Iris pigment epithelial cell (primary cell): Measurements from ENCODE around the gene ACSM6.
"Not testable (repeated sequence)": the region's sequence is repeated elsewhere in the genome, so short reads cannot be mapped to it uniquely, and the experiment has no call there.

Experiments used
- DNase-seq: peaks from one replicate; pipeline ENCODE4 v3.0.0-alpha.2; 2011; ENCODE audit warnings: low read depth

The ACSM6 gene, protein sequence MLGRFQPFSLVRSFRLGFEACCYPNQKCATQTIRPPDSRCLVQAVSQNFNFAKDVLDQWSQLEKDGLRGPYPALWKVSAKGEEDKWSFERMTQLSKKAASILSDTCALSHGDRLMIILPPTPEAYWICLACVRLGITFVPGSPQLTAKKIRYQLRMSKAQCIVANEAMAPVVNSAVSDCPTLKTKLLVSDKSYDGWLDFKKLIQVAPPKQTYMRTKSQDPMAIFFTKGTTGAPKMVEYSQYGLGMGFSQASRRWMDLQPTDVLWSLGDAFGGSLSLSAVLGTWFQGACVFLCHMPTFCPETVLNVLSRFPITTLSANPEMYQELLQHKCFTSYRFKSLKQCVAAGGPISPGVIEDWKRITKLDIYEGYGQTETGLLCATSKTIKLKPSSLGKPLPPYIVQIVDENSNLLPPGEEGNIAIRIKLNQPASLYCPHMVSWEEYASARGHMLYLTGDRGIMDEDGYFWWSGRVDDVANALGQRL

DNA sequence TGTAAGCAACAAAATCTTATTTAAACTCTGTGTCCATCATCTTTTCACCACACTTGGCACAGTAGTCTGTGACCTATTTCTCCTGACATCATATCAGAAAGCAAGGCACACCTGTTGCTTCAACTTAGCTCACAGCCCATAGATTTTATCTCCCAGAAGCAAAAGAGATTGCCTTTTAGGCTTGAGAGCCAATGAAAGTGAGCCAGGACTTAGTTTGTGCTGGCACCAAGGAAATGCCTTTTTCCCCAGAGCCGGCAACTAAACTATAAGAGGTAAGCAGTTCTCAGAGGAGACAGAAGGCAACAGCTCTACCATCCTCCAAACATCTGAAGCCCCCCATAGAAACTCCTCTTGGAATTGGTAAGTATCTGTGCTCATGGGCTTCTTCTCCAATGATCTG, at the start of gene ACSM6:
Gene ACSM6 (plus strand): TSS at position 295 of the 400 bp plus-strand sequence. CDS start 248 bp downstream, outside the sequence.
- no peak for DNase-seq

DNA sequence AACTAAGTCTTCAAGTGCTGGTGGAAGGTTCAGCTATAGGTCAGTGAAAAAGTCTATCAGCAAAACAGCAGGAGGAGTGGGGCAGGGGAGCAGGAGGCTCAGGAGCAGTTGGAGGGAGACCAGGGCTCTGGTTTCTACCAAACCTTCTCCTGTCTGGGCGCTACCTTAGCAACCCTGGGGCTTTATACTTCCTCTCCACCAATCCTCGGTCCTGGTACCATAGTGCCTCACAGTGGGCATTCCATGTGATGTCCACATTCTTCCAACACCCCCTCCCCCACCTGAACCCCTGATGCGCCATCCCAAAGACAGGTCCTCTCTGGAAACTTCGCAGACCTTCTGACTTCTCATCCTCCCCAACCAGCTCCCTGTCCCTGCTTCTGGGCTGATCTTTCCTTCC, 25.3 kb upstream of the ACSM6 start:
- DNase-seq = no peak

DNA sequence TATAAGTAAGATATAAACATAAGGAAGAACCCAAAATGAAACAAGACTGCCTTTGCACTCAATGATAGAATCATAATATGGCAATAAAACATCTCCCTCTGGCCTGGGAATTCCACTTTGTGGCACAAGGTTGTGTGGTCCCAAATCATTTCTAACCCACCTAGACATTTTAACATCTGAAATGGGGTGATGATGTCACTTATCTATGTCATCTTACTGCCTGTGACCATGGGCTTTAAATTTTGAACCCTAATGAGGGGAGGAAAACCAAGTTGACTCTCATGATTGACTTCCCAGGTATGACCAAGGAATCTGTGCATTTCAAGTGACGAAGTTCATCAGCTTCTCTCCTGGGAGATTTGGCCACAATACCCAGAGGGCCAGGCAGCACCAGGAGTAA, 24.5 kb upstream of the ACSM6 start:
- DNase-seq = no peak

DNA sequence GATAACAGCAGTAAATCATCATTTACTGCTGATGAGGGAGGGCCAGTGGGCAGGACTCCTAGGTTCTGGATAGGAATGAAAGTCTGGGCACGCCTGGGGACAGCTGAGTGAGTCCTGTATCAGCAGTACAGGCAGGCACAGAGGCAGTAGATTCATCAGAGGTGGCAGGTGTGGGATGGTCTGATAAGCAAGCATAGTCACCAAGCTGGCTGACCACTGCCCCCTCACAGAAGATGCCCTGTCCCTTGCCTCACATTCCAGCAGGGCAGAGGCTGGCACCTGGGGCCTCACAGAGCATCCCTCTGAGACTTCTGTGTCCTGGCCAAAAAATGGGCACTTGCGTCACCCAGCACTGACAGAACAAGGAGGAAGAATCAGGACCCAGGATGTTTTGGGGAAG, 23.2 kb upstream of the ACSM6 start:
- DNase-seq = no peak

DNA sequence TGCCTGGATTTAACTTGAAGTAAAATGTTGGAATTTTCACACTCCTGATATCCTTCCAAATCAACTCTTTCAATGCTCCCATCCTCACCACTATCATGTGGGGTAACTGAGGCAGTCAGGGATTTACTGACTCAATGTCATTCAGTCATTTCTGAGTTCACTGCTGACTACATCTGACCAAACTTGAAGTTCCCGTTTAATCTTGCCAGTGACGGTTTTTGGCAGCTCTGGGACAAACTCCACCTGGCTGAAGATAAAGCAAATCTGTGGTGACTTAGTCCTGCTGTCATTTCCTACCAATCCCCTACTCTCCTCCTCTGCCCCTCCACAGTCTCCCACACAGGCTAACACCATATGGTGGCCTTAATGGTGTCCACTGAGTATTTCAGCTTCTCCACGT, 22.7 kb upstream of the ACSM6 start:
- DNase-seq = no peak

DNA sequence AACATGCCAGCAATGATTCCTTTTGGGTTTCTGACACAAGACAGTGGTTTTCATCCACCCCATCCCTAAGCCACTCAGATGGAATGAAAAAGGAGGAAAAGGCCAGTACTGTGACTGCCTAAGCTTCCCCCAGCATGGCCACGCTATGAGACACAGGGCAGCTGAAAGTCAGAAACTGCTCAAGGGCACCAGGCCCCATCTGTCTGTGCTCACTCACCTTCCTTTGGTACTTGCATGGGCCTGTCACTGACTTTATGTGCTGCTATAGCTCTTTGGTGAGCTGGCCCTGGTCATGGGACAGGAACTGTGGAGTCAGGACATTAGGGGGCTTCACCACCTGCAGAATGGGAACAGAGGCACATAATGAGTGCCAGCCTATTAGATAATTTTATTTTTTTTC, 21.2 kb upstream of the ACSM6 start:
- no peak for DNase-seq

DNA sequence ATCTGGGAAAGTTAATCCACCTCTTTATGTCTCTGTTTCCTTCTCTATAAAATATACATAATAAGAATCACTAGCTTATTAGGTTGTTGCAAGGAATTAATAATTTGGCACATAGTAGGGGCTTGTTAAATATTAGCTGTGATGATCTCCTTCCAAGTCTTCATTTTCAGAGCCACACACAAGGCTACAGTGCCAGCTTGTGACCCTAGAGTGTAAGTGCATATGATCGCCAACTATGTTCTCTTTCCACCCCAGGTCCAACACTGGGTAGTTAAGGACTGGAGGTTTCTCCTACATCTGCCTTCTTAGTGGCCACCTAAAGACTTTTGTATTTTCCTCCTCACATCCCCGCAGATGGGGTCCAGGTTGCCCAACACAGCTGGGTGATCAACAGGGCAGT, 17.9 kb upstream of the ACSM6 start:
- no peak for DNase-seq

DNA sequence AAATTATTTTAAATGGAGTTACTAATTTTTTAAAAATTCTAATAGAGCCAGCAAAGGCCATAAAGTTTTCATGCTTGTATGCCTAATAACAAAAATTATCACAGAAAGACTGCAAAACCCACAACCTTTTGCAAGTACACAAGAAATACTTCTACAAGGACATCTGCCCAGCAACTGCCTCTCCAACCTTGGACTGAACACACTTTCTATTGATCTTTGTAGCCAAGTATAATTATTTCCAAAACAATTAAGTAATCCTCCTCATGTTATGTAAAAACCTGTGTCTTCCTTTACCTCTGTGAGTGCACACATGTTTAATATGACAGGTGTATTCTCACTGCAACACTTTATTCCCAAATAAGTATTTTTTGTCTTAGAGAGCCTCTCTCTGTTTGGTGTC, 16.6 kb upstream of the ACSM6 start:
- no peak for DNase-seq

DNA sequence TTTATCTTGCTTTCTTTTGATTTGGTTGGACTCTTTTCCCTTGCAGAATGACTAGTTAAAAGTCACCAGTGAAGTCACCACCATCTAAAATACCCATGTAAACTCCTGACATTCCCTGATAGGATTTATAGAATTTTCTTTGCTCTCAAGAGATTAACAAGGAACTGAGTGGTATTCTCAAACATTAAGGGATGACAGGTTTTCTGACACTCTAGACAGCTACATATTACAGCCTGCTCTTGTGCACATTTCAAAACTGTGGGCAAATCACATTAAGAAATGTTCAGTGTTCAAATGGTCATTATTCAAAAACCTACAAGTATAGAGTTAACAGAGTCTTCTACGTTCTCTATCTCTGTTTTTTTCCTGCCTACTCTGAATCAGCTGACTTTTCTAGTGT, 15.8 kb upstream of the ACSM6 start:
- no peak for DNase-seq

DNA sequence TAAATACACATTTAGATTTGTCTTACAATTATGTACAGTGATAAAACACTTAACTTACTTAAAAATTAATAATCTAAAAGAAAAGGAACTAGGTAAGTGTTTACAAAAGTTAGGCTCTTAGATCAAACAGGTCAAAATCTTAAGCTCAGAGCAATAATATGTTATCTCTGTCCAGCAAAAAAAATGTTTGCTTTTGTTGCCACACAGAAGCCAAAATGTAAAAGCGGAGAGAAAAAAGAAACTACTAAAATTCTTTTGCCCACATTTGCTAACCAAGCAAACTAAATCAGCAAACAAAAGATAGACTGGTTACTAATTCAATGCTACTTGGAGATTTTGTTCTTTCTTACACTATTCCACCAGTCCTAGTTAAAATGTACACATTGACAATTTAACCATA, 15.2 kb upstream of the ACSM6 start:
- no peak for DNase-seq

DNA sequence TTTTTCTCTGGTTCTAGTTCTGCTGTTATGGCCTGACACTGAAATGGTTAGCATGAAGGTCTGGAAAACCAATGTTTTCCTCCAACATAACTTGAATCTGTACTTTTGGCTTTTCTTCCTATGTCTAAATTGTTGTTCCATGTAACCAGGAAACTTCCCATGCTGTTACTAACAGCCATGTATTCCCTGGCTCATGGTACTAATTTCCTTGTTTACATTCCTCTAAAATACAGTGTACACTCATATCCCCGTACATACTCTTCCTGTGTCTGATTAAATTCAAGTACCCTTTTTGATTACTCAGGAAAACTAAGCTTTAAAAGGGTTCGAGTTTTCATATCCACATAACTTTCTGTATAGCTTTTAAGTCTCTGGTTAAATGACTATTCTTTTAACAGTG, 12.3 kb upstream of the ACSM6 start:
- DNase-seq = peak; percentile 21

DNA sequence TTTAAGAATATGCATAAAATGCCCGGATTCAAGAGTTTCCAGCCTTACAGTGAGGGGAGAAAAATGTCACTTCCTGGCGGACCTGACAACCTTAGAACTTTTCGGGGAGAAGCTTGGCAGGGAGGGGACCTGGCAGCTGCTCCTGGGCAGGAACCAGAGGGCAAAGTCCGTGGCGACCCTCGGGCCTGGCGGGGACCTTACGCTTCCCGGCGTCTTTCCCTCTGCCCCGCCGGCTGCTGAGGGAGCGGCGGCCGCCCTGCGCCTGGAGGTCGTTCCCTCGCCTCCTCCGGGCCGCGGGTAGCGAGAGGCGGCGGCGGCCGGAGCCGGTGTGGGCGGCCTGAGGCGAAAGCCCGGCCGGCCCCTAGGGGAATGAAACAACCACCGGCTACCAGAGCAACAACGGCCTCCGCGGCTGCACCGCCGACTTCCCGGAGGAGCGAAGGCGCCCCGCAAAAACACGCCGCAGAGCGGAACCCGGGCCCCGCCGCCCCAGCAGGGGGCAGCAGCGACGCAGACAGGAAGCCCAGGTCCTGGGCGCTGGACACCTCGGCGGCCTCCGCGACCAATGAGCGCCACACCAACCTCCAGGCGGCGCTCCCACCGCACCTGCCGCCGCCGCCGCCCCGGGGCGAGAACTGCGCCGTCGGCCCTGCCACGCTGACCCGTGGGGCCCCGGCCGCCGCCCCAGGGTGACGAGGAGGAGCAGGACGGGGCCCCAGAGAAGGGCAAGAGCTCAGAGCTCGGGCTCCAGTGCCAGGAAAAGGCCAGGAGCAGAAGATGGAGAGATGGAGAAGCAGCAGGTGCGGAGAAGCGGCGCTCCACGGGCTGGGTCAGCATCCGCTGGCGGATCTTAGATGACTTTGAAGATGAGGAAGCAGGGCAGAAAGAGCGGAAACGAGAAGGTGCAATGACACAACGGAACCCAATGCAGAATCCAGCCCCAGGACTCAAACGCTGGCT, 10.5 kb upstream of the ACSM6 start:
- DNase-seq = peak; percentile 79

DNA sequence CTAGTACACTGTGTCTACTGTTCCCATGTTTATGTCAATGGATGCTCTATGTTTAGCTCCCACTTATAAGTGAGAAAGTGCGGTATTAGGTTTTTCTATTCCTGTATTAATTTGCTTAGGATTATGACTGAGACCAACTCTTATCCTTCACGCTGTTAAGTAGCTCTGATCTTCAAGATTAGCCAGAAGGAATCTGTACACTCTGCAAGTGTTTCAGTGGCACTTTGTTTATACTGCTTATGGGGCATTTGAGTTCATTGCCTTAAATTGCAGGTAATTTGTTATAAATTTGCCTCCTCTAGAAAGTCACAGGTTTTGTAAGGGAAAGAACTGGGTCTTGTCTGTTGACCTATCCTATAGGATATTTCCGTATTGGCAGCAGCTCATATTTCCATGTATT, 6.4 kb upstream of the ACSM6 start:
- DNase-seq = no peak

DNA sequence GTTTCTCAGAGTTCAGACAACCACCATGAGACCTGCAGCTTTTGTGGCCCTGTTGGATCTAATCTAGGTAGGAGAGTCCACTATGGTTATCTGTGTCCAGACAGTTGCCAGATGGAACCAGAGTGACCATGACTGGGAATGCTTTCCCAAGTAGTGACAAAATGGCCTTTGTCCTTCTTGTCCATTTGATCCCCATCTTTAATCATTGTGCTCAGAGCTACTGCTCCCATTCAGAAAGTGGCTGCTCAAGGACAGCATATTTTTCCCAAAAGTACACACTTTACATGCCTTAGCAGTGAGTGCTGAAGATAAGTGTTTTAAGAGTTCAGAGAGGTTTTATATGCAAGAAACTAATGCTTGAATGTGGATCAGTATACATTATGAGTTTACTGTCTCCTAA, 5.4 kb upstream of the ACSM6 start:
- no peak for DNase-seq

DNA sequence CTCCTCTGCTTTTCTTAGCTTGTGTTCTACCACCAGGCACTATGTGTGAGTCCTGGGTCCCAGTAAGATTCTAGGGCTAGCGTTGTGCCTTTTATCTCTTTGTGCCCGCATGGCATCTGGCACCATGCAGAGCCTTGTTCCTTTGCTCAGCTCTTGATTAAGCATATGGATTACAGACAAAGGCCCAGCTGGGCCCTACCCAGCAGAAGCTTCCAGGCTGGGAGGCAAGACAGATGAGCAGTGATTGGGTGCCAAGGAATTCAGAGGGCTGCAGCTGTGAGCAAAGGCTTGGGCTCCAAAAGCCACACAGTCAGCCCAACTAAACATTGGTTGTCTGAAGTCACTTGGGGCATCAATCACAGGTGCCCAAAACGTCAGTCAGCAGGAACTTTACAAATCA, 2.0 kb downstream of the ACSM6 start:
- DNase-seq = no peak

DNA sequence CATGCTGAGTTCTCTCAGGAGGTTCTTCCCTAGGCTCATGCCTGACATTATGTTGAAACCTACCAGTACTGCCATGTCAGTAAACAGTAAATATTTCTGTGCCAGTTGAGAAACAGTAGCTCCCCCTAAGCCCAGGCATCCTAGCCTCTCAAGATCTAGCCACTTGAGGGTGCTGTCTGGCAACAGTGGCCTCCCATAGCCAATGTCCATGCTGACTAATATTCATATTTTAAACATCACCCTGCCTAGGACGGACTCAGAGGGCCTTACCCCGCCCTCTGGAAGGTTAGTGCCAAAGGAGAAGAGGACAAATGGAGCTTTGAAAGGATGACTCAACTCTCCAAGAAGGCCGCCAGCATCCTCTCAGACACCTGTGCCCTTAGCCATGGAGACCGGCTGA, 7.7 kb downstream of the ACSM6 start:
- DNase-seq = peak; percentile 68

DNA sequence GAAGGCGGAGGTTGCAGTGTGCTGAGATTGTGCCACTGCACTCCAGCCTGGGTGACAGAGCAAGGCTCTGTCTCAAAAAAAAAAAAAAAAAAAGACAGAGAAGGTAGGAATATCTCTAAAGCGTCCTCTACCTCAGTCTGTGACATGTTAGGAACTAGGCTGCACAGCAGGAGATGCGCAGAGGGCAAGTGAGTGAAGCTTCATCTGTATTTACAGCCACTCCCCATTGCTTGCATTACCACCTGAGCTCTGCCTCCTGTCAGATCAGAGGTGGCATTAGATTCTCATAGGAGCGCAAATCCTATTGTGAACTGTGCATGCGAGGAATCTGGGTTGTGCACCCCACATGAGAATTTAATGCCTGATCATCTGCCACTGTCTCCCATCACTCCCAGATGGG, 8.8 kb downstream of the ACSM6 start:
- DNase-seq = not testable (repeated sequence)

DNA sequence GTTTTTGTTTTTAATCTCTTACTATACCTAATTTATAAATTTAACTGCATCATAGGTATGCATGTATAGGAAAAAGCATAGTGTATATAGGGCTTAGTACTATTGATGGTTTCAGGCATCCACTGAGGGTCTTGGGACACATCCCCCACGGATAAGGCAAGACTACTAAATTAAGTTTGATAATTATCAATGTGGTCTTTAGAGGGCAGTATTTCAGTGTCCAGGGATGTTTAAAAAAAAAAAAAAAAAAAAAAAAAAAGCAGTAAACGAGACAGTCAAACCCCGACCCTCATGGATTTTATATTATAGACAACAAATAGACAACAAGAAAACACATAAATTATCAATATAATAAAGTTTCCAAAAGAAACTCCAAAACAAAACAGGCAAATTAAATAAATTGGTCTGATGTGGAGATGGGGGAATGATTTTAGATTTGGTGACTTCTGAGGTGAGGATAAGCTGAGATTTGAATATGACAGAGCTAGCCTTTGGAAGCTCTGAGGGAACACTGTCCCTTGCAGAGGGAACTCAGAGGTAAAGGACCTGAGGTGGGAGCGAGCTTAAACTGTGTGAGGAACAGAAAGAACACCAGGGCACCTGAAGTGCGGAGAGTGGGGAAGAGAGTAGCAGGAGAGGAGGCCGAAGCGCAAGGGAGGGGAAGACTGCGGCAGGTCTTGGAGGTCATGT, 14.8 kb downstream of the ACSM6 start:
- DNase-seq = no peak

DNA sequence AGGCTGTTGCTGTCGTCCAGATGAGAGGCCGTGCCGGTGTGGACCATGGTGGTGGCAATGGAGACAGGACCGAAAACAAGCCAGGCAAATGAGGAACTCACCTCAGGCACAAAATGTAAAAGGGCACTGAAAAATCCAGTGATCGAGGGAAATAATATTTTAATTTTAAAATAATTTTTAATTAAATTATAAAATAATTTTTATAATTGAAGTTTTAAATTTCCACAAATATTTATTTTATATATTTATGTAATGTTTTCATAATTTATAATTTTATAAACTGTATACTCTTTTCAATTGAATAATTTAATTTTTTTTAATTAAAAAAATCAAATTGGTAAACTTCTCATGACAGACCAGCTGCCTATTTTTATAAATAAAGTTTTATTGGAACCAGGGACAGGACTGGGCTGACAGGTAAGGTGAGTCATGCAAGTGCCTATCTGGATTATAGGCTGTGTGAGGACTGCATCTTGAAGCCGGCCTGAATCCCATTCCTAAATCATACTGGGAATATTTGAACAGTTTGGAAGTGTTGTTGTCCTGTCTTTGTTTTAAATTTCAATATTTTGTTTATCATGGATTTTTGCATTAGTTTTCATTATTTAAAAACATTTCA, 15.6 kb downstream of the ACSM6 start:
- DNase-seq = no peak

DNA sequence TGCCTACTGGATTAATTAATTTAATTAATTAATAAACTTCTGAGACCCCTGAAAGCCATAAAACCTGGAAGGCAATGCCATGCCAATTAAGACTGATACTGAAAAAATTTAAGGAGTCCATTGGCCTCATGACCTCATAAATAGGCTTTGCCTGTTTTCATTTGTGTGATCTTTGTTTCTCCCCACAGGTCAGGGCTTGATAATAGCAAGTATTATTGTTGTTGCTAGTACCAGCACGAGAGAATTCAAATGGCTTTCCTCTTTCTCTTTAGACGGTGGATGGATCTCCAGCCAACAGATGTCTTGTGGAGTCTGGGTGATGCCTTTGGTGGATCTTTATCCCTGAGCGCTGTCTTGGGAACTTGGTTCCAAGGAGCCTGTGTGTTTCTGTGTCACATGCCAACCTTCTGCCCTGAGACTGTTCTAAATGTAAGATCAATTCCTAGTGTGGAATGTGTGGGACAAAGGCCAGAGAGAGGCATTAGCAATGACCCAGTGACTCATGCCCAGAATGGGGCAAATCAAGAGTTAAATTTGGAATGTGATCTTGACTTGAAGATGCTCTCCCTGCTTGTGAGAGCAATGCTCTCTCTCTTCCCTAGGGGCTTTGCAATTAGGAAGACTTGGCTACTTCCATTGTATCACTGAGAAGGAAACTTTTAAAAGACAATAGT, 17.7 kb downstream of the ACSM6 start:
- no peak for DNase-seq

DNA sequence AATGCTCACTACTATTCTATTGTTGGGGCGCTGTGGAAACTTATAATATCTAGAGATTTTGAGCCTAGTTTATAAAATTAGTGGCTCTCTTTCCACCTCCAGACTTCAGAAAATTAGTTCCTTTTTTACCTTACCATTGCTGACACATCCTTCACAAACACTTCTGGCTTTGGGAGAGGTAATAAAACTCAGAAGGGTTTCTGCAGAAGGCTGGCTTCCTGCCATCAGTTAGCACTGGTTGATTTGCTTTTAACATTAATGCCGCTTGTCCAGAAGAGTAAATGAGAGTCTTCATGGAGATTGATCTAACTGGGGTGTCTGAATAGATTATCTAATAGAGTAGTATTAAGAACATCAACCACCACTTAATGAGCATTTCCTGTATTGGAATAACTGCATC, 20.3 kb downstream of the ACSM6 start:
- no peak for DNase-seq
